ENCODE data around the gene SORCS1.
A peak's percentile ranks its signal among the peaks of the same experiment; 100 is the strongest.

The SORCS1 gene

DNA sequence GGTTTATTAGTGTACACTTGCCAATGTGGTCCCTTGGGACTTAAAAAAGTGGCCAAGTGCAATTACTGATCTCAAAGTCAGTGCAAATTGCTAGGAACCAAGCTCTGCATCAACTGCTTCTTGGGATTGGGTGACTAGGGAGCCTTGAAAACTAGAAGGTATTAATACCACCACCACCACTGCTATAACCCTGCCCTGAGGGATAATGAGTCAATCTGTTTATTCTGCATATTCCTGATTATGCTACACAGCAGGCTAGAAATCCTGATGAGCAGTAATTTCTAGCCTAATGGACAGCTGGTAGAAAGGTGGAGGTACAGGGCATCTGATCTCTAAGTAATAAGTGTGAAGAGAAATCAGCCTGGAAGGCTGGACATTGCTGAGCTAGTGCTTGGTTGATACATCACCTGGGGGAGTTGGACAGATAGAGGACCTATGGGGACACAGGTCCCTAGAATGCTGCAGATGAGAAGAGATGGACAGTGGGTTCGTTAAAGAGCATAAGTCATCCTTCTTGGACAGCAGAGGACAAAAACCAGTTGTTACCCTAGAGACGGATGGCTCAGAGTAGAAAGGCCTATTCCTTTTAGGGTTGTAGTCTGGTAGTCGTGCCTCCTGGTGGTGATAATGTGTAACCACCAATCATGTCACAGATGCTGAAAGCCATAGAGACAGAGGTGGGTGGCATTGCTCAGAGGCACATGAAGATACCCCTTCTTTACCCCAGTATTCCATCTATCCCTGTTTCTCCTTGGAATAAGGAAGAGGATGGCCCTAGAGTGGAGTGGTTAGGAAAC, 554.8 kb downstream of the SORCS1 start:
- ChIA-PET POLR2A (no interaction called here), CTCF (interaction anchor here (0.6 kb wide), 1 partner anchor 52 kb away, joined by 3 read pairs; no protein-coding TSS in a partner anchor)

DNA sequence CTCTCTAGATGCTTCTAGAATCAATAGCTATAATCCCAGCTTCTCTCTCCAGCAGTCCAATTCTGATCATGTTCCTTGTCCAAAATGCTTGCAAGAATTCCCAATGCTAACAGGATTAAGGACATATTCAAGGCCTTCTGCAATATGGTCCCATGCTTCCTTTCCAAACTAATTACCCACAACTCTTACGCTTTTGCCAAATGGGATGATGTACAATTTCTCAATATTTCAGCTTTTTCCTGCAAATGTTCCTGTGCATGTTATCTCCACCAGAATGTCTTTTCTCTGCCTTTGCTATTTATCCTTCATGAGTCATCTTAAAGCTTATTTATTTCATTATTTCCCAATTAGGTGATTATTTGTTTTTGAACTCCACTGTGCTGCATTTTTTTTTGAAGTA, 556.4 kb downstream of the SORCS1 start:
- ChIA-PET POLR2A (no interaction called here), CTCF (interaction anchor here (0.7 kb wide), 1 partner anchor 1787 kb away, joined by 3 read pairs; no protein-coding TSS in a partner anchor)
- TF ChIP-seq, protein P1, sequence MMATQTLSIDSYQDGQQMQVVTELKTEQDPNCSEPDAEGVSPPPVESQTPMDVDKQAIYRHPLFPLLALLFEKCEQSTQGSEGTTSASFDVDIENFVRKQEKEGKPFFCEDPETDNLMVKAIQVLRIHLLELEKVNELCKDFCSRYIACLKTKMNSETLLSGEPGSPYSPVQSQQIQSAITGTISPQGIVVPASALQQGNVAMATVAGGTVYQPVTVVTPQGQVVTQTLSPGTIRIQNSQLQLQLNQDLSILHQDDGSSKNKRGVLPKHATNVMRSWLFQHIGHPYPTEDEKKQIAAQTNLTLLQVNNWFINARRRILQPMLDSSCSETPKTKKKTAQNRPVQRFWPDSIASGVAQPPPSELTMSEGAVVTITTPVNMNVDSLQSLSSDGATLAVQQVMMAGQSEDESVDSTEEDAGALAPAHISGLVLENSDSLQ (IDR thresholded peaks at IDR 0.05) = no peak
- no peak for TF ChIP-seq HDGF (IDR thresholded peaks at IDR 0.05; ENCODE audit: borderline replicate concordance)
- no peak for TF ChIP-seq FOXA1 (IDR thresholded peaks at IDR 0.05)
- no peak for TF ChIP-seq ARNT (IDR thresholded peaks at IDR 0.05)
- TF ChIP-seq ELF4 (IDR thresholded peaks at IDR 0.05) = no peak
- TF ChIP-seq ZNF384 (IDR thresholded peaks at IDR 0.05) = no peak
- no peak for TF ChIP-seq BHLHE40 (IDR thresholded peaks at IDR 0.05; ENCODE audit: borderline replicate concordance)
- TF ChIP-seq FOXK2 (IDR thresholded peaks at IDR 0.05) = no peak
- TF ChIP-seq CTBP1 (IDR thresholded peaks at IDR 0.05; ENCODE audit: borderline replicate concordance) = no peak
- no peak for TF ChIP-seq FOXM1 (IDR thresholded peaks at IDR 0.05; ENCODE audit: borderline replicate concordance)
- TF ChIP-seq SP1 (IDR thresholded peaks at IDR 0.05) = no peak
- no peak for TF ChIP-seq SUZ12 (IDR thresholded peaks at IDR 0.05)
- TF ChIP-seq L3MBTL2 (conservative IDR thresholded peaks at IDR 0.05) = no peak
- TF ChIP-seq NFRKB (IDR thresholded peaks at IDR 0.05) = no peak
- no peak for TF ChIP-seq TARDBP (IDR thresholded peaks at IDR 0.05)
- no peak for TF ChIP-seq LEF1 (IDR thresholded peaks at IDR 0.05; ENCODE audit: borderline replicate concordance)
- DNase-seq (ENCODE audit: extremely low spot score) = no peak

More for the DNA sequence above, 554.8 kb downstream of the SORCS1 start:
- no peak for TF ChIP-seq TARDBP (IDR thresholded peaks at IDR 0.05)
- TF ChIP-seq FOXM1 (IDR thresholded peaks at IDR 0.05; ENCODE audit: borderline replicate concordance) = no peak
- TF ChIP-seq SP1 (IDR thresholded peaks at IDR 0.05) = no peak
- TF ChIP-seq ZNF384 (IDR thresholded peaks at IDR 0.05) = no peak
- no peak for TF ChIP-seq SUZ12 (IDR thresholded peaks at IDR 0.05)
- peak; percentile 47 for DNase-seq (ENCODE audit: extremely low spot score)

DNA sequence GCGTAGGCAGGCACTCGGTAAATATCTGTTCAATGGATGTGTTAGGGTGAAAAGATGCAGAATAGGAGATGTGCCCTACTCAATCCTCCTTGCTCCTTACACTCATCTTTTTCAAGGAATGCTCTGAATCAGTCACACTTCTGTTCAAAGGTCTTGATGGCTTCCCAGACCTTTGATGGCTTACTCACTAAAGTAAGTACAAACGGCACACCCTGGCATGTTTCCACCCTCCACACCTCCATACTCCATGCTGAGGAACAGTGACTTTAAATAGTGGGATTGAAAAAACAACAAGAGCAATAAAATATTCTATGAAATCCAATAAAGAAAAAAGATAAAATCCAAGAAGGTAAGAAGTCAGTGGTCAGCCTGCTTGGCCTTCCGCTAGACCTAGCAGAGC, 569.2 kb downstream of the SORCS1 start:
- TF ChIP-seq L3MBTL2 (conservative IDR thresholded peaks at IDR 0.05) (no peak), NFRKB (IDR thresholded peaks at IDR 0.05) (no peak), SUZ12 (IDR thresholded peaks at IDR 0.05) (no peak), FOXM1 (IDR thresholded peaks at IDR 0.05; ENCODE audit: borderline replicate concordance) (no peak), ELF4 (IDR thresholded peaks at IDR 0.05) (no peak), FOXA1 (IDR thresholded peaks at IDR 0.05) (no peak), ARNT (IDR thresholded peaks at IDR 0.05) (no peak), CTBP1 (IDR thresholded peaks at IDR 0.05; ENCODE audit: borderline replicate concordance) (no peak), BHLHE40 (IDR thresholded peaks at IDR 0.05; ENCODE audit: borderline replicate concordance) (no peak), SP1 (IDR thresholded peaks at IDR 0.05) (no peak), LEF1 (IDR thresholded peaks at IDR 0.05; ENCODE audit: borderline replicate concordance) (no peak), FOXK2 (IDR thresholded peaks at IDR 0.05) (no peak), TARDBP (IDR thresholded peaks at IDR 0.05) (no peak), ZNF384 (IDR thresholded peaks at IDR 0.05) (no peak)
- TF ChIP-seq, protein P1 (IDR thresholded peaks at IDR 0.05) = no peak
- CTCF ChIA-PET = no interaction called here
- POLR2A ChIA-PET = no interaction called here
- no peak for DNase-seq (ENCODE audit: extremely low spot score)

DNA sequence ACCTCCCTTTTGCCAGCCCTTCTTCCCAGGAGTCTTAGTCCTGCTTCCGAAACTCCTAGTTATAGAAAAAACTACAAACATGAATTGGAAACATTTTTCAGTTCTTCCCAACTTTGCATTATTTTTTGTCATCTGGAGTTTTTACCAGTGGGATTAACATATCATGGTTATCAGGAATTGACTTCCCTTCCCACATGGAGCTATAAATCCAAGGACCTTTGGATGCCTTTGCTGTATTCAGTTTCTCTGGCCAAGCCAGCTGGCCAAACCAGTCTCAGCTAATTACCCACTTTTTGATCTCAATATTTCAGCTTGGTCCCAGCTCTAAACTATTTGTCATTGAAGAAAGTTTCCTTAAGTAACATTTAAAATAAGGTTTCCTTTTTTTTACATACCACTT, 570.6 kb downstream of the SORCS1 start:
- POLR2A ChIA-PET = no interaction called here

DNA sequence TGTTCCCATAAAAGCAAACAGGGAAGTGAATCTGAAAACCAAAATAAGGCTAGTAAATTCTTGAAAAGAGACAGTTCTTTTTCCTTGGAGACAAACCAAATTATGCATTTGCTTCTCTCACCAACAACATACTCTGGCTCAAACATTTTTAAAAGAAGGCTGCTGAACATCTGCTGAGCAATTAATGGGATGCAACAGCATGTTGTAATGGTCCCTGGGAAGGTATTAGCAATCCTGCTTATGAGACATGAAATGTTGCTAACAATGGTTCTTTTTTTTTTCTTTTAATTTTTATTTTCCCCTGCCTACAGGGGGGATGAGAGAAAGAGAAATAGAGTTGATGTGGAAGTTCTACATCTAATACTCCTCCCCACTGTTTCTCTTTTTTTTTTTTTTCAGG, 572.1 kb downstream of the SORCS1 start:
- ChIA-PET CTCF (no interaction called here), POLR2A (no interaction called here)
- no peak for TF ChIP-seq ARNT (IDR thresholded peaks at IDR 0.05)
- no peak for TF ChIP-seq BHLHE40 (IDR thresholded peaks at IDR 0.05; ENCODE audit: borderline replicate concordance)
- no peak for TF ChIP-seq FOXM1 (IDR thresholded peaks at IDR 0.05; ENCODE audit: borderline replicate concordance)
- TF ChIP-seq FOXK2 (IDR thresholded peaks at IDR 0.05) = no peak
- TF ChIP-seq, protein P1 (IDR thresholded peaks at IDR 0.05) = no peak
- TF ChIP-seq LEF1 (IDR thresholded peaks at IDR 0.05; ENCODE audit: borderline replicate concordance) = no peak
- TF ChIP-seq ZNF384 (IDR thresholded peaks at IDR 0.05) = no peak
- no peak for TF ChIP-seq CTBP1 (IDR thresholded peaks at IDR 0.05; ENCODE audit: borderline replicate concordance)
- TF ChIP-seq HDGF (IDR thresholded peaks at IDR 0.05; ENCODE audit: borderline replicate concordance) = no peak
- TF ChIP-seq L3MBTL2 (conservative IDR thresholded peaks at IDR 0.05) = no peak
- no peak for TF ChIP-seq NFRKB (IDR thresholded peaks at IDR 0.05)
- no peak for TF ChIP-seq SUZ12 (IDR thresholded peaks at IDR 0.05)
- no peak for TF ChIP-seq SP1 (IDR thresholded peaks at IDR 0.05)
- TF ChIP-seq TARDBP (IDR thresholded peaks at IDR 0.05) = no peak
- no peak for TF ChIP-seq ELF4 (IDR thresholded peaks at IDR 0.05)
- no peak for TF ChIP-seq FOXA1 (IDR thresholded peaks at IDR 0.05)
- no peak for DNase-seq (ENCODE audit: extremely low spot score)

More for the DNA sequence above, 570.6 kb downstream of the SORCS1 start:
- no peak for TF ChIP-seq SUZ12 (IDR thresholded peaks at IDR 0.05)
- no peak for TF ChIP-seq FOXM1 (IDR thresholded peaks at IDR 0.05; ENCODE audit: borderline replicate concordance)
- TF ChIP-seq HDGF (IDR thresholded peaks at IDR 0.05; ENCODE audit: borderline replicate concordance) = no peak
- CTCF ChIA-PET = no interaction called here
- DNase-seq (ENCODE audit: extremely low spot score) = no peak

DNA sequence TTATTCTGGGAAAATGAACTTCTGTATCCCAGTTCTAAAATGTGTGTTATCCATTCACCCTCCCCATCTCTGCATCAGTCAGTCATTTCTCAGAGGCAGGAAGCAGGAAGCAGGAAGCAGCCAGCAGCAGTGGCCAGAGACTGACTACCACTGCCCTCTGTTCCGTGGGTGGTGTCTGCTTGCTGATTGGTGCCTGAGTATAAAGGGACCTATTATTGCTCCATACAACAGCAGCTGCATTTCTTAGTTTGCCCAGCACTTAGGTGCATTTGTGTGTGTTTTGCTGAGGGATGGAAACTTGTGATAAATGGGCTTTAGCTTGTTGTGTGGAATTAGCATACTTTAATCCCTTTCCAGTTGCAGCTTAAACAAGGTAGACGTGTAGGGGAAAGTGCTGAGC, 582.2 kb downstream of the SORCS1 start:
- DNase-seq (ENCODE audit: extremely low spot score) = no peak
- TF ChIP-seq ELF4 (IDR thresholded peaks at IDR 0.05) (no peak), ZNF384 (IDR thresholded peaks at IDR 0.05) (no peak)
- ChIA-PET CTCF (no interaction called here), POLR2A (no interaction called here)

Data from HEK293T (cell line).